ENCODE results near the gene WDHD1. TPM values are rescaled to one million over a fixed set of nuclear protein-coding genes. Genes with fewer than 3 reads are reported as not detected.

WDHD1 gene
- total RNA-seq, 1 experiment from 2014 or later, result 27.7 TPM

DNA sequence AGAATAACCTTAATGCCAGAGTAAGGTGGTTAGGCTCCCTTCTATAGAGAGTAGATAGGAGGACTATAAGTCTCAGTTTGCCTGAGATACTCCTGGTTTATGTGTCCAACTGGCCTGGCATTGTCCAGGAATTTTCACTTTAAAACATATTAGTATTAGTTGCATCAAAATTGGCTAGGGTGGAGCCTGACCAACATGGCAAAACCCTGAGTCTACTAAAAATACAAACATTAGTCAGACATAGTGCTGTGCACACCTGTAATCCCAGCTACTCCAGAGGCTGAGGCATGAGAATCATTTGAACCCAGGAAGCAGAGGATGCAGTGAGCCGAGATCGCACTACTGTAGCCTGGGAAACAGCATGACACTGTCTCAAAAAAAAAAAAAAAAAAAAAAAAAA lies 11.9 kb downstream of the WDHD1 start:
- Mint-ChIP-seq H3K9me3 (ENCODE audit: low read depth, unreplicated experiment) (no peaks in the 10 kb centered on the region), H3K27ac (ENCODE audit: unreplicated experiment) (no peak overlapping the region), H3K4me3 (ENCODE audit: low read depth, unreplicated experiment) (no peak overlapping the region), H3K36me3 (ENCODE audit: insufficient read depth, unreplicated experiment) (peaks cover 2% of the 10 kb centered on the region), H3K27me3 (ENCODE audit: unreplicated experiment) (no peaks in the 10 kb centered on the region), H3K4me1 (ENCODE audit: low read depth, unreplicated experiment) (peaks cover 3% of the 10 kb centered on the region)
- no TSS peak for BruUV-seq (replicated peaks)
- no peak for DNase-seq
- intact Hi-C loops (cut with micrococcal nuclease; ENCODE audit: unreplicated experiment), result no loop called here
- CTCF ChIA-PET, result interaction anchor here (0.7 kb wide), 2 partner anchors 36 to 78 kb away, joined by 4 read pairs; no protein-coding TSS in a partner anchor
- TF ChIP-seq, protein P1, sequence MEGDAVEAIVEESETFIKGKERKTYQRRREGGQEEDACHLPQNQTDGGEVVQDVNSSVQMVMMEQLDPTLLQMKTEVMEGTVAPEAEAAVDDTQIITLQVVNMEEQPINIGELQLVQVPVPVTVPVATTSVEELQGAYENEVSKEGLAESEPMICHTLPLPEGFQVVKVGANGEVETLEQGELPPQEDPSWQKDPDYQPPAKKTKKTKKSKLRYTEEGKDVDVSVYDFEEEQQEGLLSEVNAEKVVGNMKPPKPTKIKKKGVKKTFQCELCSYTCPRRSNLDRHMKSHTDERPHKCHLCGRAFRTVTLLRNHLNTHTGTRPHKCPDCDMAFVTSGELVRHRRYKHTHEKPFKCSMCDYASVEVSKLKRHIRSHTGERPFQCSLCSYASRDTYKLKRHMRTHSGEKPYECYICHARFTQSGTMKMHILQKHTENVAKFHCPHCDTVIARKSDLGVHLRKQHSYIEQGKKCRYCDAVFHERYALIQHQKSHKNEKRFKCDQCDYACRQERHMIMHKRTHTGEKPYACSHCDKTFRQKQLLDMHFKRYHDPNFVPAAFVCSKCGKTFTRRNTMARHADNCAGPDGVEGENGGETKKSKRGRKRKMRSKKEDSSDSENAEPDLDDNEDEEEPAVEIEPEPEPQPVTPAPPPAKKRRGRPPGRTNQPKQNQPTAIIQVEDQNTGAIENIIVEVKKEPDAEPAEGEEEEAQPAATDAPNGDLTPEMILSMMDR (IDR thresholded peaks at IDR 0.05; ENCODE audit: unreplicated experiment), result no peak

DNA sequence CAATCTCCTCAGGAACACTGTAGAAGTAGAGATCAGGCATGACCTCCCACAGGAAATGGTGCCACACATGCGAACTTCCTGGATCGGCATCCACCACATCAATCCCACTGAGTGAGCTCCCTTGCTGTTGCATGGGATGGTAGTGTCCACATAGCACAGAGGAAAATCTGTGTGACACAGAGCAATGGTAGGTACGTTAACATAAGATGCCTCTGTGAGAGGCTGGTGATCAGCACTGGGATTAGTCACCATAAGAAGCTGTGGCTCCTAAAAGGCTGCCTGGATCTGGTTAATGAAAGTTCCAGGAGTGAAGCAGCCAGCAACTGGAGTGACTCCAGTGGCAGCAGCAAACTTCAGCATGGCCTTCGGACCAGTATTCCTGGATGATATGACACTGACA lies 21.8 kb downstream of the WDHD1 start:
- no TSS peak for BruUV-seq (replicated peaks)
- H3K4me1 Mint-ChIP-seq (ENCODE audit: low read depth, unreplicated experiment), result no peaks in the 10 kb centered on the region
- TF ChIP-seq, protein P1 (IDR thresholded peaks at IDR 0.05; ENCODE audit: unreplicated experiment), result no peak
- no peaks in the 10 kb centered on the region for H3K9me3 Mint-ChIP-seq (ENCODE audit: low read depth, unreplicated experiment)
- CTCF ChIA-PET, result no interaction called here
- H3K36me3 Mint-ChIP-seq (ENCODE audit: insufficient read depth, unreplicated experiment), result peaks cover 9% of the 10 kb centered on the region
- no peak overlapping the region for H3K27ac Mint-ChIP-seq (ENCODE audit: unreplicated experiment)
- no peak for DNase-seq
- H3K4me3 Mint-ChIP-seq (ENCODE audit: low read depth, unreplicated experiment), result no peak overlapping the region
- intact Hi-C loops (cut with micrococcal nuclease; ENCODE audit: unreplicated experiment), result no loop called here
- no peaks in the 10 kb centered on the region for H3K27me3 Mint-ChIP-seq (ENCODE audit: unreplicated experiment)

DNA sequence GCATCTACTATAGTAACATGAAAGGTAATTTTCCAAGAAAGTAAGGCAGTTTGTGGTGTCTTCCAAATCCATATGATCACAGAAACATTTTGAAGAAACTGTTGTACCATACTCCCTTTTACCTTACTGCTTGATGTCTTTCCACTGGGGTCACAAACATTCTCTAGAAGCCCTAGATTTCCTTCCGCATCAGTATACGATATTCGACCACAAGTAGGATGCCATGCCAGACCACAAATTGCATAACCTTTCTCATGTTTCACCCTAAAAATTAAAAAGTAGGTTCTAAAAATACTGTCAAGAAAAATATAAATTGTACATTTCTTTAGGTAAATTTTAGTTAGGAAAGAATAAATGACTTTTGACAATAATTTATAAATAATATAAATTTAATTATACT lies 26.5 kb downstream of the WDHD1 start:
- intact Hi-C loops (cut with micrococcal nuclease; ENCODE audit: unreplicated experiment), result no loop called here
- H3K36me3 Mint-ChIP-seq (ENCODE audit: insufficient read depth, unreplicated experiment), result peaks cover 5% of the 10 kb centered on the region
- CTCF ChIA-PET, result no interaction called here

DNA sequence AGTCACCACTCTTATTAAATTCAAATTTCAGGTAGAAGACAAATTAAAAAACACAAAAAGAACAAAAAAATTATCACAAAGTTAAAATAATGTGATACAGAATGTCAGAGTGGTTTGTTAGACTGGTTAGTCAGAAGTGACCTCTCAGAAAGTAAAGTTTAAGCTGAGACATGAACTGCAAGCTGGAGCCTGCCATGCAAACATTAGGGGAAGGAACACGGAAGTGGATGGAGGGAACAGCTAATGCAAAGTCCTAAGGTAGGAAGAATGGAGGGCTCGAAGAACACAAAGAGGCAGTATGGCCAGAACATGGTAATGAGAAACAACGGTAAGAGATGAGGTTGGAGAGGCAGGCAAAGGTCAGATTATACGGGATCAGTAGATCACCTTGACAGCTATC lies 41.7 kb downstream of the WDHD1 start:
- H3K4me1 Mint-ChIP-seq (ENCODE audit: low read depth, unreplicated experiment), result no peaks in the 10 kb centered on the region
- CTCF ChIA-PET, result no interaction called here
- TF ChIP-seq, protein P1 (IDR thresholded peaks at IDR 0.05; ENCODE audit: unreplicated experiment), result no peak
- no TSS peak for BruUV-seq (replicated peaks)
- no peaks in the 10 kb centered on the region for H3K27me3 Mint-ChIP-seq (ENCODE audit: unreplicated experiment)
- peaks cover 18% of the 10 kb centered on the region for H3K36me3 Mint-ChIP-seq (ENCODE audit: insufficient read depth, unreplicated experiment)
- H3K27ac Mint-ChIP-seq (ENCODE audit: unreplicated experiment), result no peak overlapping the region
- DNase-seq, result no peak
- no peak overlapping the region for H3K4me3 Mint-ChIP-seq (ENCODE audit: low read depth, unreplicated experiment)
- no peaks in the 10 kb centered on the region for H3K9me3 Mint-ChIP-seq (ENCODE audit: low read depth, unreplicated experiment)
- intact Hi-C loops (cut with micrococcal nuclease; ENCODE audit: unreplicated experiment), result no loop called here

More for the DNA sequence above, 26.5 kb downstream of the WDHD1 start:
- Mint-ChIP-seq H3K4me3 (ENCODE audit: low read depth, unreplicated experiment) (no peak overlapping the region), H3K4me1 (ENCODE audit: low read depth, unreplicated experiment) (no peaks in the 10 kb centered on the region), H3K27ac (ENCODE audit: unreplicated experiment) (no peak overlapping the region), H3K27me3 (ENCODE audit: unreplicated experiment) (no peaks in the 10 kb centered on the region), H3K9me3 (ENCODE audit: low read depth, unreplicated experiment) (no peaks in the 10 kb centered on the region)
- no TSS peak for BruUV-seq (replicated peaks)
- no peak for DNase-seq
- TF ChIP-seq, protein P1 (IDR thresholded peaks at IDR 0.05; ENCODE audit: unreplicated experiment), result no peak
